ENCODE data around the gene UGP2. TPM values are rescaled to one million over a fixed set of nuclear protein-coding genes. Genes with fewer than 3 reads are reported as not detected.

Gene UGP2
- total and polyA plus RNA-seq, 2 donors (not counting 1 experiment from before 2014, with no cell fraction given), result 19.1 to 68.8 TPM

GRCh38 chr2:63827749-63828148, 13.9 kb upstream of the UGP2 start:
- H3K9me3 Mint-ChIP-seq (ENCODE audit: insufficient read depth), result no peaks in the 10 kb centered on the region
- peaks cover 8% of the 10 kb centered on the region for H3K27me3 Mint-ChIP-seq
- H3K4me1 Mint-ChIP-seq, result peaks cover 3% of the 10 kb centered on the region
- Histone ChIP-seq H3K79me2 (ENCODE audit: control insufficient read depth, insufficient read depth, low read length) (no peaks in the 10 kb centered on the region), H3K9ac (ENCODE audit: low read length) (no peak overlapping the region), H3K4me3 (ENCODE audit: control extremely low read depth in 1 of 5, extremely low read depth in 1 of 5, insufficient read depth in 1 of 5, low read depth in 2 of 5, low read length in 4 of 5) (no peak overlapping the region), H3K9me3 (ENCODE audit: control extremely low read depth in 1 of 3, control insufficient read depth in 2 of 3, insufficient read depth in 1 of 3, low read length in 2 of 3) (no peaks in the 10 kb centered on the region), H3K4me2 (replicated peaks; ENCODE audit: low read depth, low read length, poor library complexity, severe bottlenecking) (no peak overlapping the region), H3K36me3 (replicated peaks in 1 of 2; ENCODE audit: control extremely low read depth in 1 of 2, control insufficient read depth in 1 of 2, extremely low read depth in 1 of 2, insufficient read depth in 2 of 2, low read length in 1 of 2) (no peaks in the 10 kb centered on the region), H3K27ac (ENCODE audit: low read length in 2 of 2) (no peak overlapping the region), H4K20me1 (ENCODE audit: control insufficient read depth, insufficient read depth, low read length, poor library complexity, severe bottlenecking) (no peaks in the 10 kb centered on the region), H3K27me3 (replicated peaks in 1 of 4; ENCODE audit: control extremely low read depth in 1 of 4, control insufficient read depth in 3 of 4, insufficient read depth in 4 of 4, low read length in 3 of 4) (no peaks in the 10 kb centered on the region), H2AFZ (ENCODE audit: insufficient read depth, low read depth, low read length, poor library complexity, severe bottlenecking) (no peak overlapping the region), H3K4me1 (ENCODE audit: control insufficient read depth in 2 of 2, insufficient read depth in 2 of 2, low read length in 2 of 2) (no peaks in the 10 kb centered on the region)
- intact Hi-C loops (cut with micrococcal nuclease), result no loop called here
- no peak for DNase-seq
- no peak for TF ChIP-seq CTCF (IDR thresholded peaks at IDR 0.05)
- no peak for TF ChIP-seq EZH2 (IDR thresholded peaks at IDR 0.05; ENCODE audit: borderline replicate concordance, insufficient read depth, low read depth, low read length, poor library complexity, severe bottlenecking)
- ATAC-seq (ENCODE audit: low read depth), result no peak
- H3K4me3 Mint-ChIP-seq, result no peak overlapping the region
- ChIA-PET POLR2A (no interaction called here), CTCF (no interaction called here)
- H3K27ac Mint-ChIP-seq, result no peak overlapping the region

DNA sequence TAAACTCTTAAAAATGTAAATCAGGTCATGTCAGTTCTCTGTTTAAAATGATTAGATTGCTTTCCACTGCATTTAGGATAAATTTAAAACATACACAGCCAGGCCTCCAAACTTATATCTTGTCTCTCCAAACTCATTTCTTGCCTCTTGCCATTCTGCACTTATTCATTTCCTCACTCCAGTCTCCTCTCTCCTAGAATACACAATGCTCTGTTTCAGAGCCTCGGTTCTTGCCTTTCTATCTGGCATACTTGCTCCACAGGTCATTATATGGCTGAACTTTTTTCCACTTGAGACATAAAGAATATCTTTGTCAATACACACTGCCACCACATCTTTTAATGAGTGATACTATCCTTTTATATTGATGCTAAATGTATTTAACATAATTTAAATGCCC, 10.5 kb upstream of the UGP2 start:
- Mint-ChIP-seq H3K9me3 (ENCODE audit: insufficient read depth) (no peaks in the 10 kb centered on the region), H3K27ac (no peak overlapping the region), H3K4me3 (no peak overlapping the region), H3K4me1 (no peaks in the 10 kb centered on the region), H3K27me3 (peaks cover 8% of the 10 kb centered on the region)
- ChIA-PET POLR2A (no interaction called here), CTCF (no interaction called here)
- Histone ChIP-seq H4K20me1 (ENCODE audit: control insufficient read depth, insufficient read depth, low read length, poor library complexity, severe bottlenecking) (no peaks in the 10 kb centered on the region), H3K79me2 (ENCODE audit: control insufficient read depth, insufficient read depth, low read length) (no peaks in the 10 kb centered on the region), H3K4me2 (replicated peaks; ENCODE audit: low read depth, low read length, poor library complexity, severe bottlenecking) (no peak overlapping the region), H3K4me3 (ENCODE audit: control extremely low read depth in 1 of 5, extremely low read depth in 1 of 5, insufficient read depth in 1 of 5, low read depth in 2 of 5, low read length in 4 of 5) (no peak overlapping the region), H2AFZ (ENCODE audit: insufficient read depth, low read depth, low read length, poor library complexity, severe bottlenecking) (no peak overlapping the region), H3K9me3 (ENCODE audit: control extremely low read depth in 1 of 3, control insufficient read depth in 2 of 3, insufficient read depth in 1 of 3, low read length in 2 of 3) (no peaks in the 10 kb centered on the region), H3K27me3 (replicated peaks in 1 of 4; ENCODE audit: control extremely low read depth in 1 of 4, control insufficient read depth in 3 of 4, insufficient read depth in 4 of 4, low read length in 3 of 4) (no peaks in the 10 kb centered on the region), H3K4me1 (ENCODE audit: control insufficient read depth in 2 of 2, insufficient read depth in 2 of 2, low read length in 2 of 2) (no peaks in the 10 kb centered on the region), H3K9ac (ENCODE audit: low read length) (no peak overlapping the region), H3K36me3 (replicated peaks in 1 of 2; ENCODE audit: control extremely low read depth in 1 of 2, control insufficient read depth in 1 of 2, extremely low read depth in 1 of 2, insufficient read depth in 2 of 2, low read length in 1 of 2) (no peaks in the 10 kb centered on the region), H3K27ac (ENCODE audit: low read length in 2 of 2) (no peak overlapping the region)
- no CpG with 5 or more reads among the region's 1 CpG for WGBS (ENCODE audit: insufficient coverage)
- no peak for TF ChIP-seq EZH2 (IDR thresholded peaks at IDR 0.05; ENCODE audit: borderline replicate concordance, insufficient read depth, low read depth, low read length, poor library complexity, severe bottlenecking)
- no peak for TF ChIP-seq CTCF (IDR thresholded peaks at IDR 0.05)
- intact Hi-C loops (cut with micrococcal nuclease), result no loop called here
- ATAC-seq (ENCODE audit: low read depth) (no peak), DNase-seq (no peak)

All from B cell (primary cell).